CD4-positive, CD25-positive, alpha-beta regulatory T cell (primary cell): ENCODE data around the gene KRTAP1-1. TPM values are rescaled to one million over a fixed set of nuclear protein-coding genes. Genes with fewer than 3 reads are reported as not detected.
A peak's percentile ranks its signal among the peaks of the same experiment; 100 is the strongest.

Experiments
- ATAC-seq, 2 donors: fragments of 150-1000 bp; cut with Tn5 transposase; one replicate each; pipeline ENCODE4 v1.10.0; 2021; ENCODE audit warnings: low read depth in 2 of 2, moderate number of reproducible peaks in 2 of 2, moderate library complexity in 1 of 2
- DNase-seq, 3 donors: peaks; one replicate each; pipeline versions ENCODE4 v3.0.0 to v3.0.0-alpha.2; 2012 to 2022; ENCODE audit warnings: mixed read lengths in 1 of 3
- H3K27ac ChIP-seq: one replicate; pipeline ENCODE4 v1.7.0; 2013; ENCODE audit warnings: mild to moderate bottlenecking, low read length; ENCODE audit not compliant: insufficient read depth, poor library complexity, severe bottlenecking
- H3K27me3 ChIP-seq: one replicate; pipeline ENCODE4 v1.7.0; 2013; ENCODE audit warnings: low read length; ENCODE audit not compliant: control insufficient read depth, insufficient read depth
- H3K36me3 ChIP-seq: one replicate; pipeline ENCODE4 v1.7.0; 2013; ENCODE audit warnings: mild to moderate bottlenecking, low read length, moderate library complexity; ENCODE audit not compliant: control insufficient read depth, insufficient read depth
- H3K4me1 ChIP-seq: 2 replicates; pipeline ENCODE4 v1.7.0; 2013; ENCODE audit warnings: mild to moderate bottlenecking, low read length; ENCODE audit not compliant: insufficient read depth, control insufficient read depth, poor library complexity, severe bottlenecking
- H3K4me3 ChIP-seq: one replicate; pipeline ENCODE4 v1.7.0; 2013; ENCODE audit warnings: low read depth, mild to moderate bottlenecking, low read length, moderate library complexity
- H3K9me3 ChIP-seq, 2 experiments: 1 replicate in 1 of 2; 2 replicates in 1 of 2; pipeline ENCODE4 v1.7.0; 2013; ENCODE audit warnings: low read length in 2 of 2, mild to moderate bottlenecking in 1 of 2, moderate library complexity in 1 of 2; ENCODE audit not compliant: control insufficient read depth in 2 of 2
- H3K27ac Mint-ChIP-seq, 3 donors: one replicate each; pipeline ENCODE4 v1.8.0; 2020 to 2022; ENCODE audit warnings: mild to moderate bottlenecking in 3 of 3, mixed read lengths in 3 of 3, moderate library complexity in 2 of 3
- H3K27me3 Mint-ChIP-seq: one replicate; pipeline ENCODE4 v1.8.0; 2022; ENCODE audit warnings: mild to moderate bottlenecking, mixed read lengths
- H3K36me3 Mint-ChIP-seq: one replicate; pipeline ENCODE4 v1.8.0; 2020; ENCODE audit warnings: mixed read lengths
- H3K4me1 Mint-ChIP-seq, 4 donors: one replicate each; pipeline ENCODE4 v1.8.0; 2020 to 2022; ENCODE audit warnings: mixed read lengths in 4 of 4, mild to moderate bottlenecking in 1 of 4
- H3K4me3 Mint-ChIP-seq, 4 donors: one replicate each; pipeline ENCODE4 v1.8.0; 2020 to 2022; ENCODE audit warnings: mild to moderate bottlenecking in 4 of 4, mixed read lengths in 4 of 4, moderate library complexity in 3 of 4
- H3K9me3 Mint-ChIP-seq, 7 donors: one replicate each; pipeline ENCODE4 v1.8.0; 2020 to 2022; ENCODE audit warnings: mixed read lengths in 7 of 7, mild to moderate bottlenecking in 3 of 7, moderate library complexity in 2 of 7
- polyA plus RNA-seq, 4 donors: library from polyadenylated mRNA; unstranded; fragments of 300-500 nt; fragmentation: Illumina TruSeq; gene quantifications; one replicate each; pipeline ENCODE4 v1.2.3, GENCODE V29; 2021
- total RNA-seq: library from RNA; stranded (reverse); gene quantifications from one replicate; pipeline ENCODE4 v1.2.3, GENCODE V29; 2022

The KRTAP1-1 gene
- total and polyA plus RNA-seq, 5 donors from 2014 or later: not detected

DNA sequence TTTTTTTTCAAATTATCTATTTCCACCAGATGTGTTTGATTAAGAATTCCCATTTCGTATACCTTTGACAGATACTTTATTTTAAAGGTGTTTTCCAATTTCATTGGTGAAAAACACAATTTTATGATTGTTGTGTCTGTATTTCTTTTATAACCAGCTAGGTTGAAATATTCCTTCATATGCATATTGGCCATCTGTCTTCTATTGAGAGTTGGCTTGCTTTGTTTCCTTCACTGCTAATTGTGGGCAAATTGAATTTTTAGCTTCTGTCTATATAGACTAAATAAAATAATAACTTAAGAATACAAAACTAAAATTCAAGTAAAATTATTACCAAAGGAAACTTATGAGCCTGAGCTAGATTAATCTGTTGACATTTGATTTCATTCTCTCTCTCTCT is 46.1 kb downstream of the KRTAP1-1 start:
- ATAC-seq: no peak
- H3K4me1 Mint-ChIP-seq: no peaks in the 10 kb centered on the region
- no peak overlapping the region for H3K27ac Mint-ChIP-seq
- no peak overlapping the region for H3K4me3 ChIP-seq
- no peaks in the 10 kb centered on the region for H3K9me3 ChIP-seq
- H3K4me3 Mint-ChIP-seq: no peak overlapping the region
- H3K9me3 Mint-ChIP-seq: peaks cover 0 to 3% (median 0%) of the 10 kb centered on the region in 7 donors
- no peaks in the 10 kb centered on the region for H3K4me1 ChIP-seq
- H3K36me3 ChIP-seq: no peaks in the 10 kb centered on the region
- no peaks in the 10 kb centered on the region for H3K36me3 Mint-ChIP-seq
- H3K27me3 ChIP-seq: peaks cover 16% of the 10 kb centered on the region
- DNase-seq: no peak
- H3K27me3 Mint-ChIP-seq: peaks cover 57% of the 10 kb centered on the region
- H3K27ac ChIP-seq: no peak overlapping the region

GRCh38 chr17:40993839-40994238 is 47.4 kb downstream of the KRTAP1-1 start, which contains the start of gene KRTAP3-3:
Gene KRTAP3-3, minus strand, starts transcription at chr17:40994164. Its CDS starts 67 bp downstream, at chr17:40994097.
- ATAC-seq: no peak

DNA sequence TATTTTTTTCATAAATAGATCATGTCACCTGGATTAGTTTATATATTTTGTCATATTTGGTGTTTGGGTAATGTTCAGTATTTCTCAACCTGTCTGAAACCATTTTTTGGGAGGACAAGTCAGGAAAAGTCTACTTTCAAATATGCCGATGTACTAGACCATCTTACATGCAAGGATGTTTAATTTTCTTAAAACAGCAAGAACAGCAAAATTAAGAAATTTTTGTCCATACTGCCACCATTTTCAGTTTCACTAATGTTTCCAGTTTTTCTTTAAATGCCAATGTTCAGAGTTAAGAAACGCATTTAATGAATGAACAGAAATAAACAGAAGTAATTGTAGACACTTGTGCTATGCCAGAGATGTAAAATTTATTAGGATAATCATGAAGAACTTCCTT is 48.2 kb downstream of the KRTAP1-1 start:
- peaks cover 54% of the 10 kb centered on the region for H3K27me3 Mint-ChIP-seq

More at GRCh38 chr17:40993839-40994238, 47.4 kb downstream of the KRTAP1-1 start, which contains the start of gene KRTAP3-3:
- Mint-ChIP-seq H3K4me3 (no peak within 1 kb of the TSS), H3K36me3 (no peaks in the 10 kb centered on the region), H3K9me3 (peaks cover 0 to 2% (median 0%) of the 10 kb centered on the region in 7 donors), H3K27ac (peak within 1 kb of the TSS in 1 of 3 donors; percentile 50), H3K4me1 (no peaks in the 10 kb centered on the region), H3K27me3 (peaks cover 60% of the 10 kb centered on the region)
- no peak within 1 kb of the TSS for H3K27ac ChIP-seq
- H3K27me3 ChIP-seq: peaks cover 16% of the 10 kb centered on the region
- H3K36me3 ChIP-seq: no peaks in the 10 kb centered on the region
- H3K9me3 ChIP-seq: no peaks in the 10 kb centered on the region
- H3K4me3 ChIP-seq: no peak within 1 kb of the TSS
- DNase-seq: no peak
- no peaks in the 10 kb centered on the region for H3K4me1 ChIP-seq

DNA sequence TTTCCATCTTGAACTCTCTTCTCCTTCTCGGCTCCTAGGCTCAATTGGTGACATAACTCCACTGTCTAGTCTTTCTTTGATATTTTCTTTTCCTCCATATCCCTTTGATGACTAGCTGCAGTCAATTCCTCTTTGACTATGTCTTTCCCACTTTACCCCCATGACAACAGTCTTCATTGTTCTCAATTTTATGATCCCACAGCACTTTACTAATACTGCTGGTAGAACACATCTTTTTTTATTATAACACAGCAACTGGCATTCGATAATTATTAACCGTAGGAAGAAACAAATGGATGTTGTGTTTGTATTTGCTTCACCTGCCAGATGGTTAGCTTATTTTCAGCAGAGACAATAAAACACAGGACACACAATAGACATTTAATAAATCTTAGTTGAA is 48.6 kb downstream of the KRTAP1-1 start:
- no peak overlapping the region for H3K27ac ChIP-seq
- Mint-ChIP-seq H3K36me3 (no peaks in the 10 kb centered on the region), H3K9me3 (peaks cover 0 to 2% (median 0%) of the 10 kb centered on the region in 7 donors), H3K27ac (no peak overlapping the region), H3K27me3 (peaks cover 58% of the 10 kb centered on the region), H3K4me1 (no peaks in the 10 kb centered on the region), H3K4me3 (no peak overlapping the region)
- H3K4me3 ChIP-seq: no peak overlapping the region
- peaks cover 16% of the 10 kb centered on the region for H3K27me3 ChIP-seq
- H3K9me3 ChIP-seq: no peaks in the 10 kb centered on the region
- H3K4me1 ChIP-seq: no peaks in the 10 kb centered on the region
- no peak for ATAC-seq
- DNase-seq: no peak
- H3K36me3 ChIP-seq: no peaks in the 10 kb centered on the region

More for the DNA sequence above, 48.2 kb downstream of the KRTAP1-1 start:
- Mint-ChIP-seq H3K4me1 (no peaks in the 10 kb centered on the region), H3K4me3 (no peak overlapping the region), H3K27ac (no peak overlapping the region), H3K9me3 (peaks cover 0 to 2% (median 0%) of the 10 kb centered on the region in 7 donors), H3K36me3 (no peaks in the 10 kb centered on the region)
- H3K9me3 ChIP-seq: no peaks in the 10 kb centered on the region
- H3K27ac ChIP-seq: no peak overlapping the region
- no peak overlapping the region for H3K4me3 ChIP-seq
- H3K4me1 ChIP-seq: no peaks in the 10 kb centered on the region
- ATAC-seq: no peak
- no peaks in the 10 kb centered on the region for H3K36me3 ChIP-seq
- H3K27me3 ChIP-seq: peaks cover 16% of the 10 kb centered on the region
- no peak for DNase-seq

Other genes with a start within 250 kb of the KRTAP1-1 start
Only the 30 nearest of the 37 such genes appear.
- gene KRT12, start 174.2 kb downstream of the KRTAP1-1 start, total RNA-seq: not detected
- not detected for gene KRT12, start 174.2 kb downstream of the KRTAP1-1 start, polyA plus RNA-seq
- gene KRT20, start 156.2 kb downstream of the KRTAP1-1 start, total RNA-seq: not detected
- not detected for gene KRT20, start 156.2 kb downstream of the KRTAP1-1 start, polyA plus RNA-seq
- gene KRT23, start 103.8 kb downstream of the KRTAP1-1 start, total RNA-seq: not detected
- not detected for gene KRT23, start 103.8 kb downstream of the KRTAP1-1 start, polyA plus RNA-seq
- gene KRT39, start 74.5 kb downstream of the KRTAP1-1 start, total RNA-seq: not detected
- not detected for gene KRT39, start 74.5 kb downstream of the KRTAP1-1 start, polyA plus RNA-seq
- not detected for gene KRT40, start 57.1 kb downstream of the KRTAP1-1 start, total RNA-seq
- gene KRT40, start 57.1 kb downstream of the KRTAP1-1 start, polyA plus RNA-seq: not detected
- gene KRTAP3-3, start 47.3 kb downstream of the KRTAP1-1 start, total RNA-seq: not detected
- not detected for gene KRTAP3-3, start 47.3 kb downstream of the KRTAP1-1 start, polyA plus RNA-seq
- gene KRTAP3-2, start 41.5 kb downstream of the KRTAP1-1 start, total RNA-seq: not detected
- gene KRTAP3-2, start 41.5 kb downstream of the KRTAP1-1 start, polyA plus RNA-seq: not detected
- gene KRTAP3-1, start 32.3 kb downstream of the KRTAP1-1 start, total RNA-seq: not detected
- gene KRTAP3-1, start 32.3 kb downstream of the KRTAP1-1 start, polyA plus RNA-seq: not detected
- gene KRTAP1-5, start 14.2 kb downstream of the KRTAP1-1 start, total RNA-seq: not detected
- not detected for gene KRTAP1-5, start 14.2 kb downstream of the KRTAP1-1 start, polyA plus RNA-seq
- gene KRTAP1-4, start 11.3 kb downstream of the KRTAP1-1 start, total RNA-seq: not detected
- gene KRTAP1-4, start 11.3 kb downstream of the KRTAP1-1 start, polyA plus RNA-seq: not detected
- gene KRTAP1-3, start 6.6 kb downstream of the KRTAP1-1 start, total RNA-seq: not detected
- not detected for gene KRTAP1-3, start 6.6 kb downstream of the KRTAP1-1 start, polyA plus RNA-seq
- not detected for gene KRTAP2-1, start 5.9 kb upstream of the KRTAP1-1 start, total RNA-seq
- not detected for gene KRTAP2-1, start 5.9 kb upstream of the KRTAP1-1 start, polyA plus RNA-seq
- not detected for gene KRTAP2-2, start 13.8 kb upstream of the KRTAP1-1 start, total RNA-seq
- gene KRTAP2-2, start 13.8 kb upstream of the KRTAP1-1 start, polyA plus RNA-seq: not detected
- gene KRTAP2-3, start 18.7 kb upstream of the KRTAP1-1 start, total RNA-seq: not detected
- not detected for gene KRTAP2-3, start 18.7 kb upstream of the KRTAP1-1 start, polyA plus RNA-seq
- not detected for gene KRTAP2-4, start 24.4 kb upstream of the KRTAP1-1 start, total RNA-seq
- gene KRTAP2-4, start 24.4 kb upstream of the KRTAP1-1 start, polyA plus RNA-seq: not detected
- not detected for gene KRTAP4-7, start 42.7 kb upstream of the KRTAP1-1 start, total RNA-seq
- gene KRTAP4-7, start 42.7 kb upstream of the KRTAP1-1 start, polyA plus RNA-seq: not detected
- not detected for gene KRTAP4-8, start 56.7 kb upstream of the KRTAP1-1 start, total RNA-seq
- gene KRTAP4-8, start 56.7 kb upstream of the KRTAP1-1 start, polyA plus RNA-seq: not detected
- gene KRTAP4-16, start 60.8 kb upstream of the KRTAP1-1 start, total RNA-seq: not detected
- not detected for gene KRTAP4-16, start 60.8 kb upstream of the KRTAP1-1 start, polyA plus RNA-seq
- gene KRTAP4-9, start 63.9 kb upstream of the KRTAP1-1 start, total RNA-seq: not detected
- not detected for gene KRTAP4-9, start 63.9 kb upstream of the KRTAP1-1 start, polyA plus RNA-seq
- gene KRTAP4-11, start 76.9 kb upstream of the KRTAP1-1 start, total RNA-seq: not detected
- gene KRTAP4-11, start 76.9 kb upstream of the KRTAP1-1 start, polyA plus RNA-seq: not detected
- gene KRTAP4-12, start 82.7 kb upstream of the KRTAP1-1 start, total RNA-seq: not detected
- gene KRTAP4-12, start 82.7 kb upstream of the KRTAP1-1 start, polyA plus RNA-seq: not detected
- not detected for gene KRTAP4-6, start 99.1 kb upstream of the KRTAP1-1 start, total RNA-seq
- not detected for gene KRTAP4-6, start 99.1 kb upstream of the KRTAP1-1 start, polyA plus RNA-seq
- gene KRTAP4-5, start 108.4 kb upstream of the KRTAP1-1 start, total RNA-seq: not detected
- not detected for gene KRTAP4-5, start 108.4 kb upstream of the KRTAP1-1 start, polyA plus RNA-seq
- gene KRTAP4-4, start 119.3 kb upstream of the KRTAP1-1 start, total RNA-seq: not detected
- gene KRTAP4-4, start 119.3 kb upstream of the KRTAP1-1 start, polyA plus RNA-seq: not detected
- gene KRTAP4-3, start 126.8 kb upstream of the KRTAP1-1 start, total RNA-seq: not detected
- not detected for gene KRTAP4-3, start 126.8 kb upstream of the KRTAP1-1 start, polyA plus RNA-seq
- gene KRTAP4-2, start 136.8 kb upstream of the KRTAP1-1 start, total RNA-seq: not detected
- gene KRTAP4-2, start 136.8 kb upstream of the KRTAP1-1 start, polyA plus RNA-seq: not detected
- not detected for gene KRTAP4-1, start 143.5 kb upstream of the KRTAP1-1 start, total RNA-seq
- gene KRTAP4-1, start 143.5 kb upstream of the KRTAP1-1 start, polyA plus RNA-seq: not detected
- gene KRTAP9-1, start 148.4 kb upstream of the KRTAP1-1 start, total RNA-seq: not detected
- not detected for gene KRTAP9-1, start 148.4 kb upstream of the KRTAP1-1 start, polyA plus RNA-seq
- gene KRTAP9-2, start 185.2 kb upstream of the KRTAP1-1 start, total RNA-seq: not detected
- not detected for gene KRTAP9-2, start 185.2 kb upstream of the KRTAP1-1 start, polyA plus RNA-seq
- not detected for gene KRTAP9-3, start 191.0 kb upstream of the KRTAP1-1 start, total RNA-seq
- not detected for gene KRTAP9-3, start 191.0 kb upstream of the KRTAP1-1 start, polyA plus RNA-seq